Tibial nerve (tissue), 4 donors: Measurements from ENCODE around the gene DTNB. TPM values are rescaled to one million over a fixed set of nuclear protein-coding genes. Genes with fewer than 3 reads are reported as not detected.

Experiments used
- DNase-seq, 2 donors: peaks; one replicate each; pipeline ENCODE4 v3.0.0-alpha.2; 2019; ENCODE audit warnings: low spot score in 2 of 2
- H3K27ac ChIP-seq, 4 donors: fragments of 200-600 bp; sonication (generic) in 3 of 4; one replicate each; pipeline ENCODE4 v1.5.1; 2017 to 2019; ENCODE audit warnings: mild to moderate bottlenecking in 1 of 4
- H3K27me3 ChIP-seq, 2 donors: fragments of 200-600 bp; sonication (generic) in 1 of 2; one replicate each; pipeline versions ENCODE4 v1.5.1 to v1.6.0; 2017 to 2019
- H3K36me3 ChIP-seq, 3 donors: fragments of 200-600 bp; sonication (generic); one replicate each; pipeline ENCODE4 v1.5.1; 2018 to 2019
- H3K4me1 ChIP-seq, 4 donors: fragments of 200-600 bp; sonication (generic) in 3 of 4; one replicate each; pipeline ENCODE4 v1.5.1; 2017 to 2019
- H3K4me3 ChIP-seq, 4 donors: fragments of 200-600 bp; sonication (generic) in 3 of 4; one replicate each; pipeline ENCODE4 v1.5.1; 2017 to 2019; ENCODE audit warnings: mild to moderate bottlenecking in 1 of 4, moderate library complexity in 1 of 4
- H3K9me3 ChIP-seq, 4 donors: fragments of 200-600 bp; sonication (generic) in 3 of 4; one replicate each; pipeline ENCODE4 v1.5.1; 2017 to 2019
- CTCF ChIP-seq, 5 experiments: fragments of 200-600 bp in 3 of 5; fragments of 450-650 bp in 2 of 5; sonication (generic) in 3 of 5; IDR thresholded peaks; one replicate each; pipeline ENCODE4 v1.5.1; 2016 to 2019; ENCODE audit warnings: antibody characterized with exemption in 5 of 5, mild to moderate bottlenecking in 3 of 5, moderate library complexity in 2 of 5
- EP300 ChIP-seq, 2 donors: sonication (generic); formaldehyde crosslinking; IDR thresholded peaks; one replicate each; pipeline ENCODE4 v1.6.1; 2017; ENCODE audit warnings: antibody characterized with exemption in 2 of 2, mild to moderate bottlenecking in 1 of 2
- POLR2A ChIP-seq, 2 donors: fragments of 450-650 bp; IDR thresholded peaks; one replicate each; pipeline ENCODE4 v1.6.1; 2017; ENCODE audit warnings: antibody characterized with exemption in 2 of 2, mild to moderate bottlenecking in 2 of 2, moderate library complexity in 2 of 2
- WGBS, 2 donors: methylation state at CpG; one replicate each; pipeline ENCODE4 v1.1.5; 2018; 5-methylcytosine and 5-hydroxymethylcytosine counted together
- total RNA-seq, 4 donors: library from RNA; depleted of rRNA; stranded (reverse); fragments of >200 nt; gene quantifications; one replicate each; pipeline ENCODE4 v1.1.0, GENCODE V29; 2016

DTNB gene
- 10 to 100 TPM in 2 of 4 donors, 1 to 10 TPM in 2; 9.4 to 18.6 (median 13.1) TPM for total RNA-seq

- Histone ChIP-seq H3K9me3 (no peaks in the 10 kb centered on the region), H3K27me3 (no peaks in the 10 kb centered on the region), H3K36me3 (no peaks in the 10 kb centered on the region), H3K4me1 (peaks cover 0 to 16% (median 6%) of the 10 kb centered on the region in 4 donors), H3K4me3 (peak within 1 kb of the TSS; percentile 67 to 94 (median 77)), H3K27ac (peak within 1 kb of the TSS; percentile 53 to 90 (median 86))
- peak; percentile 47 to 49 for DNase-seq
- WGBS, 2 donors = 1 to 6% methylated on average over 3 to 78 of the region's 111 CpGs
- peak in 1 of 2 donors; percentile 21 for TF ChIP-seq EP300 (IDR thresholded peaks at IDR 0.05)
- TF ChIP-seq CTCF (IDR thresholded peaks at IDR 0.05) = no peak
- peak in 1 of 2 donors; percentile 31 for TF ChIP-seq POLR2A (IDR thresholded peaks at IDR 0.05)
Observed at GRCh38 chr2:25673300-25674076, at the start of gene DTNB. Gene DTNB, minus strand, starts transcription at chr2:25673577. Its CDS starts 20,917 bp downstream, at chr2:25652660.

GRCh38 chr2:25722224-25722623, 48.8 kb upstream of the DTNB start:
- H3K4me1 ChIP-seq = no peaks in the 10 kb centered on the region
- no peak overlapping the region for H3K27ac ChIP-seq
- H3K9me3 ChIP-seq = no peaks in the 10 kb centered on the region
- no peak overlapping the region for H3K4me3 ChIP-seq
- H3K36me3 ChIP-seq = no peaks in the 10 kb centered on the region
- no peaks in the 10 kb centered on the region for H3K27me3 ChIP-seq
- no peak for TF ChIP-seq CTCF (IDR thresholded peaks at IDR 0.05)
- TF ChIP-seq POLR2A (IDR thresholded peaks at IDR 0.05) = no peak
- no peak for TF ChIP-seq EP300 (IDR thresholded peaks at IDR 0.05)
- WGBS, 2 donors = 67 to 74% methylated on average over 3 of the region's 3 CpGs
- DNase-seq = no peak

GRCh38 chr2:25720575-25720974, 47.2 kb upstream of the DTNB start:
- no peaks in the 10 kb centered on the region for H3K36me3 ChIP-seq
- no peak overlapping the region for H3K27ac ChIP-seq
- H3K27me3 ChIP-seq = no peaks in the 10 kb centered on the region
- 70 to 75% methylated on average over 1 of the region's 1 CpG for WGBS, 2 donors
- no peak overlapping the region for H3K4me3 ChIP-seq
- DNase-seq = no peak
- no peaks in the 10 kb centered on the region for H3K9me3 ChIP-seq
- TF ChIP-seq POLR2A (IDR thresholded peaks at IDR 0.05) (no peak), CTCF (IDR thresholded peaks at IDR 0.05) (no peak), EP300 (IDR thresholded peaks at IDR 0.05) (no peak)
- H3K4me1 ChIP-seq = no peaks in the 10 kb centered on the region

- Histone ChIP-seq H3K9me3 (no peaks in the 10 kb centered on the region), H3K36me3 (no peaks in the 10 kb centered on the region), H3K27ac (no peak overlapping the region), H3K4me3 (no peak overlapping the region), H3K27me3 (no peaks in the 10 kb centered on the region), H3K4me1 (peaks cover 0 to 3% (median 0%) of the 10 kb centered on the region in 4 donors)
- TF ChIP-seq POLR2A (IDR thresholded peaks at IDR 0.05) = no peak
- TF ChIP-seq CTCF (IDR thresholded peaks at IDR 0.05) = no peak
- no peak for TF ChIP-seq EP300 (IDR thresholded peaks at IDR 0.05)
- DNase-seq = no peak
- 69 to 79% methylated on average over 1 of the region's 1 CpG for WGBS, 2 donors
Observed at GRCh38 chr2:25714740-25715139, 41.4 kb upstream of the DTNB start.

GRCh38 chr2:25712455-25712854, 39.1 kb upstream of the DTNB start:
- H3K4me1 ChIP-seq = peaks cover 0 to 3% (median 0%) of the 10 kb centered on the region in 4 donors
- no peaks in the 10 kb centered on the region for H3K27me3 ChIP-seq
- no peak for DNase-seq
- WGBS, 2 donors = 60 to 73% methylated on average over 5 of the region's 5 CpGs
- no peaks in the 10 kb centered on the region for H3K36me3 ChIP-seq
- H3K4me3 ChIP-seq = no peak overlapping the region
- H3K9me3 ChIP-seq = no peaks in the 10 kb centered on the region
- TF ChIP-seq EP300 (IDR thresholded peaks at IDR 0.05) = no peak
- no peak for TF ChIP-seq CTCF (IDR thresholded peaks at IDR 0.05)
- no peak for TF ChIP-seq POLR2A (IDR thresholded peaks at IDR 0.05)
- no peak overlapping the region for H3K27ac ChIP-seq
